GM12878 (cell line): ENCODE data around the gene TMEM176A. TPM values are rescaled to one million over a fixed set of nuclear protein-coding genes. Genes with fewer than 3 reads are reported as not detected.

Experiments
- ATAC-seq: fragments of 200-7000 bp; cut with Tn5 transposase; 3 replicates; pipeline ENCODE4 v1.9.1; 2020; ENCODE audit warnings: mild to moderate bottlenecking, moderate library complexity
- BruUV-seq: library from RNA; stranded (reverse); fragments of 400-500 nt; replicated peaks from 2 replicates; lab custom pipeline; 2021; lab: Mats Ljungman, UMichigan
- CTCF ChIA-PET: fragments of 300-600 bp; sonication (Branson Sonifier 250); formaldehyde crosslinking; extraction: SDS; loops from one replicate; lab custom pipeline; 2021; ENCODE audit warnings: inconsistent platforms; lab: Yijun Ruan, JAX
- POLR2A ChIA-PET: fragments of 350-600 bp; formaldehyde crosslinking; extraction: SDS; loops from one replicate; lab custom pipeline; 2021; ENCODE audit warnings: inconsistent platforms; lab: Charles Lee
- RAD21 ChIA-PET: fragments of 300-600 bp; sonication (Branson Sonifier 250); formaldehyde crosslinking; loops from one replicate; lab custom pipeline; 2023; ENCODE audit warnings: antibody characterized with exemption; ENCODE audit not compliant: unreplicated experiment; lab: Charles Lee
- SMC1A ChIA-PET: fragments of 300-600 bp; sonication (Branson Sonifier 250); formaldehyde crosslinking; loops from one replicate; lab custom pipeline; 2023; ENCODE audit not compliant: unreplicated experiment, uncharacterized antibody; lab: Charles Lee
- DNase-seq: peaks from one replicate; pipeline ENCODE4 v3.0.0-alpha.2; 2011; ENCODE audit warnings: low read depth, low spot score
- FAIRE-seq: peaks from 3 replicates; lab custom pipeline; 2011; peaks lifted over from hg19 to GRCh38; lab: Jason Lieb, UNC
- H2AFZ ChIP-seq: 2 replicates; pipeline ENCODE4 v1.6.0; 2011; ENCODE audit warnings: low read depth, low read length, control low read depth; ENCODE audit not compliant: control insufficient read depth
- H3K27ac ChIP-seq: 2 replicates; pipeline ENCODE4 v1.5.1; 2011; ENCODE audit warnings: control low read depth; ENCODE audit not compliant: control insufficient read depth, insufficient read depth
- H3K27me3 ChIP-seq, 2 experiments: replicated peaks in 1 of 2; 2 replicates each; pipeline versions ENCODE4 v1.6.0 to v1.6.1; 2011; ENCODE audit warnings: low read length in 1 of 2; ENCODE audit not compliant: control insufficient read depth in 2 of 2, insufficient read depth in 2 of 2
- H3K36me3 ChIP-seq, 2 experiments: 2 replicates each; pipeline ENCODE4 v1.5.1; 2011; ENCODE audit warnings: low read length in 1 of 2; ENCODE audit not compliant: control insufficient read depth in 2 of 2, insufficient read depth in 2 of 2
- H3K4me1 ChIP-seq: 2 replicates; pipeline ENCODE4 v1.6.1; 2011; ENCODE audit warnings: mild to moderate bottlenecking, low read length, moderate library complexity, mixed read lengths; ENCODE audit not compliant: control insufficient read depth, insufficient read depth
- H3K4me2 ChIP-seq: 2 replicates; pipeline ENCODE4 v1.6.0; 2011; ENCODE audit warnings: control low read depth; ENCODE audit not compliant: control insufficient read depth, insufficient read depth
- H3K4me3 ChIP-seq: fragments of 200-600 bp; sonication (generic); 2 replicates; pipeline ENCODE4 v1.5.1; 2016
- H3K79me2 ChIP-seq: 2 replicates; pipeline ENCODE4 v1.6.0; 2011; ENCODE audit warnings: low read length; ENCODE audit not compliant: control insufficient read depth, insufficient read depth
- H3K9ac ChIP-seq: 2 replicates; pipeline ENCODE4 v1.8.0; 2011; ENCODE audit warnings: low read length, control low read depth, mixed read lengths; ENCODE audit not compliant: control insufficient read depth, insufficient read depth
- H3K9me3 ChIP-seq: replicated peaks from 3 replicates; pipeline ENCODE4 v1.5.1; 2011; ENCODE audit warnings: mild to moderate bottlenecking, low read length; ENCODE audit not compliant: control insufficient read depth, insufficient read depth
- H4K20me1 ChIP-seq: 2 replicates; pipeline ENCODE4 v1.6.0; 2011; ENCODE audit not compliant: control insufficient read depth, insufficient read depth
- MEF2B ChIP-seq: fragments of 450-650 bp; IDR thresholded peaks from 2 replicates; pipeline ENCODE4 v1.6.1; 2018; ENCODE audit warnings: mild to moderate bottlenecking, moderate library complexity; ENCODE audit not compliant: partially characterized antibody, poor library complexity, severe bottlenecking
- SPI1 ChIP-seq: IDR thresholded peaks from 2 replicates; pipeline ENCODE4 v1.6.1; 2011; ENCODE audit warnings: low read depth, mild to moderate bottlenecking, low read length, moderate library complexity, borderline replicate concordance; ENCODE audit not compliant: insufficient read depth
- ZNF384 ChIP-seq: IDR thresholded peaks from 2 replicates; pipeline ENCODE4 v1.6.1; 2012; ENCODE audit warnings: low read depth, mild to moderate bottlenecking, low read length, improper control_type of control experiment, borderline replicate concordance
- WGBS: methylation state at CpG from one replicate; pipeline ENCODE4 v1.1.6; 2016; ENCODE audit warnings: low lambda C conversion rate; ENCODE audit not compliant: insufficient replicate concordance, insufficient coverage; ENCODE audit errors: missing lambda C conversion rate; 5-methylcytosine and 5-hydroxymethylcytosine counted together
- in situ Hi-C: fragments of 300-500 bp; cut with MboI; formaldehyde crosslinking; loops from 9 replicates; pipeline ENCODE4 v1.14.3; 2018; ENCODE audit warnings: mixed read lengths
- intact Hi-C: fragments of 100-400 bp; cut with micrococcal nuclease; formaldehyde crosslinking; loops from one replicate; pipeline ENCODE4 v1.14.2; 2022; ENCODE audit not compliant: unreplicated experiment
- polyA plus RNA-seq, 11 experiments: library from polyadenylated mRNA; depleted of rRNA in 4 of 11; unstranded in 6 of 11; stranded (reverse) in 5 of 11; fragments of >200 nt; fragmentation: Nextera tagmentation in 4 of 11; fragmentation: Illumina TruSeq in 1 of 11; extraction: Ambion mirVana in 4 of 11; extraction: Trizol in 1 of 11; gene quantifications; 1 replicate in 1 of 11; 2 replicates in 10 of 11; pipeline versions ENCODE4 v1.2.1 to v1.2.3, GENCODE V29; 2011 to 2016; ENCODE audit warnings: inconsistent platforms in 2 of 11, missing spikeins in 2 of 11, low read depth in 1 of 11
- total RNA-seq, 4 experiments: library from RNA; depleted of rRNA in 3 of 4; stranded (reverse); fragments of >200 nt in 3 of 4; fragmentation: Illumina TruSeq in 1 of 4; extraction: Trizol in 1 of 4; gene quantifications; 2 replicates each; pipeline versions ENCODE4 v1.2.1 to v1.2.3, GENCODE V29; 2013 to 2021
- TF ChIP-seq, protein P1 (sequence below): fragments of 450-650 bp; IDR thresholded peaks from 2 replicates; pipeline ENCODE4 v1.6.1; 2017; ENCODE audit warnings: mild to moderate bottlenecking, moderate library complexity

The TMEM176A gene
- total and polyA plus RNA-seq, 10 of the 15 experiments (the other 5 are each of a cell fraction or from before 2014, with no cell fraction given), result not detected

GRCh38 chr7:150820578-150821198 lies 20.1 kb downstream of the TMEM176A start:
- CTCF ChIA-PET, result interaction anchor here (1.0 to 1.2 kb wide), 2 partner anchors 29 to 56 kb away, joined by 3 to 4 read pairs; no protein-coding TSS in a partner anchor
- POLR2A ChIA-PET, result no interaction called here
- no peak for ATAC-seq
- no peak for DNase-seq
- SMC1A ChIA-PET, result no interaction called here
- intact Hi-C loops (no loop called here), in situ Hi-C loops (no loop called here)
- no peaks in the 10 kb centered on the region; a peak in 1 of 4 replicates for H3K27me3 ChIP-seq
- H3K4me3 ChIP-seq, result no peak overlapping the region
- no peak for FAIRE-seq
- H3K79me2 ChIP-seq, result no peaks in the 10 kb centered on the region
- H3K9ac ChIP-seq, result no peak overlapping the region
- RAD21 ChIA-PET, result interaction anchor here (1.0 kb wide), 1 partner anchor 33 kb away, joined by 4 read pairs; no protein-coding TSS in a partner anchor
- no peaks in the 10 kb centered on the region for H3K4me1 ChIP-seq
- H3K4me2 ChIP-seq, result no peak overlapping the region
- no peaks in the 10 kb centered on the region for H4K20me1 ChIP-seq
- no TSS peak for BruUV-seq
- no peaks in the 10 kb centered on the region for H3K36me3 ChIP-seq
- no peak overlapping the region for H2AFZ ChIP-seq
- TF ChIP-seq ZNF384 (no peak), SPI1 (peak; percentile 34; the same call in 1 of the 2 replicates), MEF2B (peak; percentile 85)
- TF ChIP-seq, protein P1, sequence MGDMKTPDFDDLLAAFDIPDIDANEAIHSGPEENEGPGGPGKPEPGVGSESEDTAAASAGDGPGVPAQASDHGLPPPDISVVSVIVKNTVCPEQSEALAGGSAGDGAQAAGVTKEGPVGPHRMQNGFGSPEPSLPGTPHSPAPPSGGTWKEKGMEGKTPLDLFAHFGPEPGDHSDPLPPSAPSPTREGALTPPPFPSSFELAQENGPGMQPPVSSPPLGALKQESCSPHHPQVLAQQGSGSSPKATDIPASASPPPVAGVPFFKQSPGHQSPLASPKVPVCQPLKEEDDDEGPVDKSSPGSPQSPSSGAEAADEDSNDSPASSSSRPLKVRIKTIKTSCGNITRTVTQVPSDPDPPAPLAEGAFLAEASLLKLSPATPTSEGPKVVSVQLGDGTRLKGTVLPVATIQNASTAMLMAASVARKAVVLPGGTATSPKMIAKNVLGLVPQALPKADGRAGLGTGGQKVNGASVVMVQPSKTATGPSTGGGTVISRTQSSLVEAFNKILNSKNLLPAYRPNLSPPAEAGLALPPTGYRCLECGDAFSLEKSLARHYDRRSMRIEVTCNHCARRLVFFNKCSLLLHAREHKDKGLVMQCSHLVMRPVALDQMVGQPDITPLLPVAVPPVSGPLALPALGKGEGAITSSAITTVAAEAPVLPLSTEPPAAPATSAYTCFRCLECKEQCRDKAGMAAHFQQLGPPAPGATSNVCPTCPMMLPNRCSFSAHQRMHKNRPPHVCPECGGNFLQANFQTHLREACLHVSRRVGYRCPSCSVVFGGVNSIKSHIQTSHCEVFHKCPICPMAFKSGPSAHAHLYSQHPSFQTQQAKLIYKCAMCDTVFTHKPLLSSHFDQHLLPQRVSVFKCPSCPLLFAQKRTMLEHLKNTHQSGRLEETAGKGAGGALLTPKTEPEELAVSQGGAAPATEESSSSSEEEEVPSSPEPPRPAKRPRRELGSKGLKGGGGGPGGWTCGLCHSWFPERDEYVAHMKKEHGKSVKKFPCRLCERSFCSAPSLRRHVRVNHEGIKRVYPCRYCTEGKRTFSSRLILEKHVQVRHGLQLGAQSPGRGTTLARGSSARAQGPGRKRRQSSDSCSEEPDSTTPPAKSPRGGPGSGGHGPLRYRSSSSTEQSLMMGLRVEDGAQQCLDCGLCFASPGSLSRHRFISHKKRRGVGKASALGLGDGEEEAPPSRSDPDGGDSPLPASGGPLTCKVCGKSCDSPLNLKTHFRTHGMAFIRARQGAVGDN, result 0 out of 2 replicates have a peak, but pooled peaks have one; percentile 49
- H3K9me3 ChIP-seq, result no peaks in the 10 kb centered on the region; the same call in 1 of the 3 replicates
- no peak overlapping the region for H3K27ac ChIP-seq
- 38% methylated on average over 7 of the region's 7 CpGs for WGBS
